Peyer's patch (tissue), 4 donors: ENCODE data around the gene CLINT1.

ENCODE experiments used
- CTCF ChIP-seq, 6 experiments: fragments of 450-650 bp in 4 of 6; fragments of 200-600 bp in 2 of 6; sonication (generic) in 1 of 6; IDR thresholded peaks; one replicate each; pipeline ENCODE4 v1.5.1; 2017 to 2019; ENCODE audit warnings: antibody characterized with exemption in 6 of 6, mild to moderate bottlenecking in 3 of 6, moderate library complexity in 1 of 6
- POLR2A ChIP-seq, 2 donors: fragments of 450-650 bp; IDR thresholded peaks; one replicate each; pipeline ENCODE4 v1.5.1; 2017; ENCODE audit warnings: antibody characterized with exemption in 2 of 2, mild to moderate bottlenecking in 2 of 2, moderate library complexity in 2 of 2

DNA sequence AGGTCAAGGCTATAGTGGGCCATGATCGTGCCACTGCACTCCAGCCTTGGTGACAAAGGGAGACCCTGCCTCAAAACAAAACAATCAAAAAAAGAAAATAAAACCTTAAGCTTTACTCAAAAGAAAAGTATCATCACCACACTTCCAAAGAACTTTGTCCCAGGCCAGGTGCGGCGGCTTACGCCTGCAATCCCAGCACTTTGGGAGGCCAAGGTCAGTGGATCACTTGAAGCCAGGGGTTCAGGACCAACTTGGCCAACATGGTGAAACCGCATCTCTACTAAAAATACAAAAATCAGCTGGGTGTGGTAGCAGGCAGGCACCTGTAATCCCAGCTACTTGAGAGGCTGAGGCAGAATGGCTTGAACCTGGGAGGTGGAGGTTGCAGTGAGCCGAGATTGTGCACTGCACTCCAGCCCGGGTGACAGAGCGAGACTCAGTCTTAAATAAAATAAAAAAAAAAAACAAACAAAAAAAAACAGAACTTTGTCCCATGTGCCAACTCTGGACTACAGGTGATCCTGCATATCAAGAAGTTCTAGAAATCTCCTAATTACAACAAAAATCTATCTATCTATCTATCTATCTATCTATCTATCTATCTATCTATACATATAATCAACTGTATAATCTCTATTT, 19.7 kb downstream of the CLINT1 start:
- TF ChIP-seq CTCF (IDR thresholded peaks at IDR 0.05) (no peak), POLR2A (IDR thresholded peaks at IDR 0.05) (no peak)
